ENCODE data around the gene CEP112. TPM values are rescaled to one million over a fixed set of nuclear protein-coding genes. Genes with fewer than 3 reads are reported as not detected.

CEP112 gene
- 4.6 and 19.0 TPM in 2 replicates for total RNA-seq

GRCh38 chr17:66191593-66192377 lies at the start of gene CEP112:
CEP112 (minus strand) TSS chr17:66192133.

GRCh38 chr17:66228887-66229782 lies 37.2 kb upstream of the CEP112 start, which contains the start of gene APOH:
APOH (minus strand) TSS chr17:66229415; CDS start chr17:66229379, 36 bp downstream.

Other genes starting within 250 kb of the CEP112 start
- not detected in 2 replicates for gene APOH, start 37.3 kb upstream of the CEP112 start, total RNA-seq
- 27.4 and 27.8 TPM in 2 replicates for gene PRKCA, start 110.5 kb upstream of the CEP112 start, total RNA-seq

Measured in cardiac ventricle fibroblast (primary cell).